ENCODE results near the gene PHTF2. TPM values are rescaled to one million over a fixed set of nuclear protein-coding genes. Genes with fewer than 3 reads are reported as not detected.

PHTF2 gene
- polyA plus RNA-seq, 1 of the 3 experiments (the other 2 are of a cell fraction), result 21.2 TPM

GRCh38 chr7:77808517-77808916, 9.9 kb downstream of the PHTF2 start:
- H4K20me1 ChIP-seq (ENCODE audit: insufficient read depth), result peaks cover 4% of the 10 kb centered on the region; the same call in 1 of the 2 replicates
- ChIA-PET CTCF (no interaction called here), POLR2A (no interaction called here)
- no peak for TF ChIP-seq NFIC (IDR thresholded peaks at IDR 0.05; ENCODE audit: borderline replicate concordance)
- TF ChIP-seq FOXM1 (IDR thresholded peaks at IDR 0.05; ENCODE audit: low read depth), result no peak
- no peak for TF ChIP-seq RAD21 (IDR thresholded peaks at IDR 0.05; ENCODE audit: low read length)
- TF ChIP-seq REST (IDR thresholded peaks at IDR 0.05; ENCODE audit: low read depth, low read length), result no peak
- TF ChIP-seq MEF2A (IDR thresholded peaks at IDR 0.05; ENCODE audit: borderline replicate concordance, low read depth), result no peak
- TF ChIP-seq EZH2phosphoT487 (IDR thresholded peaks at IDR 0.05; ENCODE audit: borderline replicate concordance, low read depth), result no peak
- no peak for TF ChIP-seq GABPA (IDR thresholded peaks at IDR 0.05; ENCODE audit: low read depth)
- no peak for TF ChIP-seq RFX5 (IDR thresholded peaks at IDR 0.05; ENCODE audit: low read length)
- TF ChIP-seq YY1 (IDR thresholded peaks at IDR 0.05; ENCODE audit: low read depth), result no peak
- TF ChIP-seq GATA2 (CRISPR knock-in tag; IDR thresholded peaks at IDR 0.05), result no peak
- no peak for TF ChIP-seq SIN3A (IDR thresholded peaks at IDR 0.05; ENCODE audit: borderline replicate concordance, low read depth, low read length)
- TF ChIP-seq TAF1 (IDR thresholded peaks at IDR 0.05; ENCODE audit: borderline replicate concordance, low read depth, low read length), result no peak
- TF ChIP-seq ZBTB33 (IDR thresholded peaks at IDR 0.05; ENCODE audit: borderline replicate concordance, low read depth), result no peak
- no peak for TF ChIP-seq RCOR1 (IDR thresholded peaks at IDR 0.05; ENCODE audit: low read length)
- no peak for TF ChIP-seq TEAD4 (IDR thresholded peaks at IDR 0.05; ENCODE audit: borderline replicate concordance, insufficient read depth)
- TF ChIP-seq MAX (IDR thresholded peaks at IDR 0.05; ENCODE audit: low read depth), result no peak
- no peak overlapping the region for H3K9ac ChIP-seq
- peaks cover 0 to 26% of the 10 kb centered on the region in 2 experiments for H3K36me3 ChIP-seq (replicated peaks in 1 of 2; ENCODE audit: control insufficient read depth in 1 of 2, insufficient read depth in 2 of 2, low read length in 1 of 2)
- whole genome bisulfite sequencing (ENCODE audit: low lambda C conversion rate), result 90% methylated on average over 1 of the region's 1 CpG
- H3K9me2 ChIP-seq, result no peaks in the 10 kb centered on the region
- peaks cover 34% of the 10 kb centered on the region for H3F3A ChIP-seq (replicated peaks; ENCODE audit: insufficient read depth)
- DNase-seq, result no peak
- H3K27me3 ChIP-seq (ENCODE audit: insufficient read depth), result no peaks in the 10 kb centered on the region
- H3K4me3 ChIP-seq (ENCODE audit: low read depth in 2 of 2, low read length in 1 of 2), result no peak overlapping the region
- H3K27ac ChIP-seq (ENCODE audit: low read depth in 2 of 2, low read length in 1 of 2), result no peak overlapping the region
- H3K79me2 ChIP-seq (ENCODE audit: insufficient read depth), result peaks cover 94% of the 10 kb centered on the region
- H2AFZ ChIP-seq (ENCODE audit: low read depth), result no peak overlapping the region
- peaks cover 4 to 14% of the 10 kb centered on the region in 2 experiments; a peak in 2 of 4 replicates for H3K4me1 ChIP-seq (ENCODE audit: control insufficient read depth in 1 of 2, insufficient read depth in 2 of 2, low read depth in 1 of 2, low read length in 1 of 2)
- H3K9me3 ChIP-seq, result peaks cover 26% of the 10 kb centered on the region
- no peak overlapping the region for H3K4me2 ChIP-seq
